NCI-H2081 treated with DMSO at 0.1 percent for 48 hours (cell line): ENCODE results near the gene OR2T6.
"Not testable (repeated sequence)": the region's sequence is repeated elsewhere in the genome, so short reads cannot be mapped to it uniquely, and the experiment has no call there.

ENCODE experiments used
- DNase-seq: peaks from one replicate; lab custom pipeline; 2025; lab: John Stamatoyannopoulos, UW

The OR2T6 gene, protein sequence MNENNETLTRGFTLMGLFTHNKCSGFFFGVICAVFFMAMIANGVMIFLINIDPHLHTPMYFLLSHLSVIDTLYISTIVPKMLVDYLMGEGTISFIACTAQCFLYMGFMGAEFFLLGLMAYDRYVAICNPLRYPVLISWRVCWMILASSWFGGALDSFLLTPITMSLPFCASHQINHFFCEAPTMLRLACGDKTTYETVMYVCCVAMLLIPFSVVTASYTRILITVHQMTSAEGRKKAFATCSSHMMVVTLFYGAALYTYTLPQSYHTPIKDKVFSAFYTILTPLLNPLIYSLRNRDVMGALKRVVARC

GRCh38 chr1:248375446-248375845, at the start of gene OR2T6:
Gene OR2T6, plus strand, starts transcription at chr1:248375746. Its CDS starts 11,863 bp downstream, at chr1:248387609.
- DNase-seq: no peak

DNA sequence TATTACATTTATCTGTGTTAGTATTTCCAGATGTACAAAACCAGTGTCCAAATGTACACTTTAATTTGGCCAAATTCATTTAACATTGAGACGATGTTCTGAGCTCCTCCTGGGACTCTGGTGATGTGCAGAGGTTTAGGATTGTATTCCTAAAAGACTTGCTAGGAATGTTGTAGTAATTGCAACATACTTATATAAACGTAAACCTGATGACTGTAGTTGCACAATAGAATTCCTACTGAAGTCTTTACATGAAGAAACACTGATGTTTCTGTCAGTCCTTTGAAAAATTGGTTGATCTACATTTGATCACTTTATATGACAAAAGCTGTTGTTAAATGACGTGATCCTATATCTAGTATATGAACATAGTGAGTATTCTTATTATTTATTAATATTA, 32.1 kb upstream of the OR2T6 start:
- DNase-seq: no peak

- no peak for DNase-seq
Measured at GRCh38 chr1:248348475-248348874, 27.1 kb upstream of the OR2T6 start, which contains the start of gene OR14C36. Gene OR14C36, plus strand, starts transcription at chr1:248348775. Its CDS starts 0 bp downstream, at chr1:248348775.

DNA sequence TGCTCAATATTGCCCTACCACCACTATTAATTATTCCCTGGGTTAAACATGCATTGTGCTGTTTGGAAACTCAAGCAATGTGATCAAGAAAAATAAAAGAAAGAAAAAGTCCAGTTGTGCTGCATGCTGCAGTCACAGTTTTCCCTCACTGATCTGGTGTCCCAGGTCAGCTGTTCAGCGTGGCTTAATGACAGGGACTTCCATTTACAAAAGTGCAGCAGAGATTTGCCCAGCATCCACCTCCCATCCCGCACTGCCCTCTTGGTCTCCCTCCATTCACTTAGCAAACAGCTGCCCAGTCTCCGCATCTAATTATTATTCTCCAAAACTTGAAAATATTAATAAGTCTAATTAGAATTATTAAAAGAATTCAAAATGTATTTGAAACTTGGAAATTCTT, 16.1 kb upstream of the OR2T6 start:
- DNase-seq: no peak

DNA sequence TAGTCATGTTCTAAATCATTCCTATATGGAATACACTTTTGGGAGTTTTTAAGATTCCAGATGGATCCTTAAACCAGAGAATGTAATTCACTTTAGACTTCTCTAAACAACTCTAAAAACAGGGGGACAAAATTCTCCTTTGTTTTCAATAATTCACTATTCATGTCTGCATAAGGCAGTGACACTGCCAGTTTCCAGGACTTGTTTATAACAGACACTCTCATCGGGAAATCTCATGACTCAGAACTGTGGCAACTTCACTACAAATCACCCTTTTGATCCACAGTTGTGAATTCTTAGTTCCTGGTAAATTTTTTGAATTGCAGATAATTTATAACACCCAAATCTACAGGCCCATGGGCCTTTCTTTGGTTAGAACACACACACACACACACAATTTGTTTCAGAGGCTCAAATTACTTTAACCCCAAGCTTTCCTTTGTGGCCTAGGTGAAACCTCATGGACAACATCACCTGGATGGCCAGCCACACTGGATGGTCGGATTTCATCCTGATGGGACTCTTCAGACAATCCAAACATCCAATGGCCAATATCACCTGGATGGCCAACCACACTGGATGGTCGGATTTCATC, 14.3 kb upstream of the OR2T6 start, which contains the start of gene OR2T4:
Gene OR2T4 (plus strand): TSS at position 545 of the 595 bp plus-strand sequence. CDS start 0 bp downstream, at position 545.
- no peak for DNase-seq

- no peak for DNase-seq
Measured at GRCh38 chr1:248366609-248367008, 8.9 kb upstream of the OR2T6 start.

- DNase-seq: no peak
Measured at GRCh38 chr1:248372394-248372793, 3.2 kb upstream of the OR2T6 start.

- no peak for DNase-seq
Measured at GRCh38 chr1:248373761-248374160, 1.8 kb upstream of the OR2T6 start.

DNA sequence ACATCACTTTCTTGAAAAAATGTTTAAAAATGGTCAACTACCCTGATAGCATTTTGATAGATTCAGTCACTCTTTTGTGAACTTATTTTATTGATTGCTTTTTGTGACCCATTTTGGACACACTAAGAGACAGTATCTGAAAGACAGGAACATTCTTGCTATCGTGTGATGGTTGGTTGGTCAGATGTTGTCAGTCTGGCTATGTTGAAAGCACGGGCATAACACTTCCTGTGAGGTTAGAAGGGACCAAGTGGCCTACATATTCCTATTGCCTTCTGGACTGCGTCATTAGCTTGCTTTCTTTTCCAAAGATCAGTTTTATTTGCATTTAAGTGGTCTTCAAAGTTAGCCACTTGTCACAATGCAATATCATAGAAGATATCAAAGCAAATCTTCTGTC, 1.4 kb downstream of the OR2T6 start:
- no peak for DNase-seq

DNA sequence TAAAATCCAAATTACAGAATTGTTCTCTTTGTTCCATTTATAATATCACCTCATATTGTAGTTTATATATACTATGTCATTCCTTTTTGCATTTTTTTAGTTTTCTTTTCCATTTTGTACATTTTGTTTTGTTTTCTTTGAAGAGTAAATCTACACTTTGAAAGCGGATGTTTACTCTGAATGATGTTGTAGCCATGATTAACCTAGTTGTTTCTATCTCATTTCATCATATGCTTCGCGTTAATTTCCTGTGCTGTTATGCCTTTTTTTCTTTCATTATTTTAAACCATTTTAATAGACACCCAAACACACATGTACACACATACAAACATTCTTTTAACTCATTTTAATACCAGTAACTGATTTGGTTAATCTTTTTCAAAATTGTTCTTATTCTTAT, 5.3 kb downstream of the OR2T6 start:
- no peak for DNase-seq

GRCh38 chr1:248388426-248388825, 12.9 kb downstream of the OR2T6 start:
- no peak for DNase-seq

- DNase-seq: no peak
Measured at GRCh38 chr1:248393050-248393449, 17.5 kb downstream of the OR2T6 start.

DNA sequence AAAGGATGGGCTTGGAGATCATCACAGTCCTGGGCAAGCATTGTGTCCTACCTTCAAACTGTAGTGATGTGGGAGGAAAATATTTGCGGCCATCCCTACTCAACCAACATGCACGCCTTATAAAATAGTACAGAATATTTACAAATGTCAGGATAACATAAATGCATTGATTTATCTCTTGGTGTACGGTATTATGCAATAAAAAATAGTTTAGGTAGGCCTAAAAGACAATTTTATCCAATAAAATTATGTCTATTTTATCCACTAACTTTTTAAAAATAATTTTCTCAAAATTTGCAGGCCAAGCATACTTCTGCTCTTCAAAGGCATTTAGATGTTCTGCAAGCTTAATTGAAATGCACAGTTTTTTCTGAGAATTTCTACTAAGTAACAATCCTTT, 27.2 kb downstream of the OR2T6 start, which contains the start of gene OR2T1:
Gene OR2T1 (plus strand): TSS at position 301 of the 400 bp plus-strand sequence. CDS start 3,100 bp downstream, outside the sequence.
- no peak for DNase-seq

GRCh38 chr1:248404024-248404423, 28.5 kb downstream of the OR2T6 start:
- DNase-seq: no peak

DNA sequence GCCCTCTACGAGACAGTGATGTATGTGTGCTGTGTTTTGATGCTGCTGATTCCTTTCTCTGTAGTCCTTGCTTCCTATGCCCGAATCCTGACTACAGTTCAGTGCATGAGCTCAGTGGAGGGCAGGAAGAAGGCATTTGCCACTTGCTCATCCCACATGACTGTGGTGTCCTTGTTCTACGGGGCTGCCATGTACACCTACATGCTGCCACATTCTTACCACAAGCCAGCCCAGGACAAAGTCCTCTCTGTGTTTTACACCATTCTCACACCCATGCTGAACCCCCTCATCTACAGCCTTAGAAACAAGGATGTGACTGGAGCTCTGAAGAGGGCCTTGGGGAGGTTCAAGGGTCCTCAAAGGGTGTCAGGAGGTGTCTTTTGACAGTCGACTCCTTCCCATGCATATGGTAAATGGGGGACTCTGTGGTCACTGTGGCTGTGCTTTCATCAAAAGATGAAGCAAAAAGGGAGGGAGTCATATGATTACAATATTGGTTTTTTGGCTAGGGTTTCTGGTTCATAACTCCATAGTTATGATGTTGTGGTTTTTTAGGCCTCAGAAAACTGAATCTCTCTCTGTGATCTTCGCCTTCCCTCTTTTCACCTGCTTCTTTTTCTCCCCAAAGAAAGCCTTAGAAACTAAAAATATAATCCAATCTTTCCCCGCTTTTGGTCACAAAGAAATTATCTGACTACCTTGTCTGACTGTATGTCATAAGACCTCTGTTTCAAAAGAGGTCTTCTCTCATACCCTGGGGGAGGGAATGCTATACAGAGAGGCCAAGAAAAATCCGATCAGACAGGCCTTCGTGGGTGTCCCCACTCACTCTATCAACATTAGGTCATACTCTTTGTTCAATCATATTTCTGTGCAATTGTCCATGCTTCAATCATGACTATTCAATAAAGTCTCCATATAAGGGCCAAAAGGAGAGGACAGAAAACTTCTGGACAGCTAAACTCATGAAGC, 31.5 kb downstream of the OR2T6 start:
- DNase-seq: no peak

DNA sequence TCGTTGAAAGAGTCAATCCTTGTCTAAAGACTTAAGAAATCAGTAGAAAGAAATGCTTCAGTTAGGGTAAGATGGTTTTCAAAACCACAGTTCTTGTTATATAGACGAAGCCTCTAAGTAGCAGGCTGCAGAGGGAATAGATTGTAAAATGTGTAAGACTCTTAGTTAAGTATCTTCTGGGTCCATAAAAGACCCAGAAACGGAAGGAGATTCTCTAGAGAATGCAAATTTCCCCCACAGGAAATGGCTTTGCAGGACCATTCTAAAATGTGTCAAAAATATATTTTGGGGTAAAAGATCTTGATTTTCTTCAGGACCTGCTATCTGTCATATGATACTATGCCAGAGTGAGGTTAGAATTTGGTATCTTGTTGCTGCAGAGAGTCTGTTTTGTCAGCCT, 40.7 kb downstream of the OR2T6 start:
- no peak for DNase-seq

DNA sequence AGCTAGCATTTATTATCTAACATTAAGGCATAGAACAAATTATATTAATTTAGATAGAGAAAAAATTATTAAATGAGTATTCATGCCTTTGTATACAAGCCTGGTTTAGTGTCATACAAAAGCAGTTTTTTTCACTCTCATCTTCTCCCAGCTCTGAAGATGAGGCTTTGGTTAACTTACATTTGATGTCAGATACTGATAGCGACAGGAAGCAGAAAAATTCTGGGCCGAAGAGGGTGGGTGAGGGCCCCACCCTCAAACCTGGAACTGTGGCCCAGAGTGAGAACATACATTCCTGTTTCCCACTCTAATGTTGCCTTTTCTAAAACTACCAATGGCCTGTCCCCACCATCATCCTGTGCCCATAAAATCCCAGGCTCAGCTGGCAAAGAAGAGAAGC, 42.3 kb downstream of the OR2T6 start:
- no peak for DNase-seq

- no peak for DNase-seq
Measured at GRCh38 chr1:248421384-248421783, 45.8 kb downstream of the OR2T6 start.

GRCh38 chr1:248427526-248428191, 52.1 kb downstream of the OR2T6 start:
- DNase-seq: not testable (repeated sequence)

GRCh38 chr1:248428192-248428533, 52.6 kb downstream of the OR2T6 start:
- DNase-seq: not testable (repeated sequence)

DNA sequence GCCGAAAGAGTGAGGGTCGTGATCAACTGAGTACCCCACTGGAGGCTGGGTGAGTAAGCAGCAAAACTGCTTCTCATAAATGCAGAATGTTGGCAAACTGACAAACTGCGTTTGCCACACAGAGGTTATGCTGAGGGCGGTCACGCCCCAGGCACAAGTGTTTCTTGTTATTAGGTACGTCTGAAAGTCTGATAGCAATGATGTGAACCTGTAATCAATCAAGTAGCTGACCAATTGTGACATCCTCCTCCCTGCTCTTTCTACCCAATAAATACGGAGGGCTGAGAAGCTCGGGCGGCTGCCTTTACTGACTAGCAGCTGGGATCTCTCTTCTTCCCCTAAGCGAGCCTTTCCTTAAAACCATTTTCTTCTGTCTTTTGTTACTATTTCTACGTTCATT, 56.1 kb downstream of the OR2T6 start:
- not testable (repeated sequence) for DNase-seq

DNA sequence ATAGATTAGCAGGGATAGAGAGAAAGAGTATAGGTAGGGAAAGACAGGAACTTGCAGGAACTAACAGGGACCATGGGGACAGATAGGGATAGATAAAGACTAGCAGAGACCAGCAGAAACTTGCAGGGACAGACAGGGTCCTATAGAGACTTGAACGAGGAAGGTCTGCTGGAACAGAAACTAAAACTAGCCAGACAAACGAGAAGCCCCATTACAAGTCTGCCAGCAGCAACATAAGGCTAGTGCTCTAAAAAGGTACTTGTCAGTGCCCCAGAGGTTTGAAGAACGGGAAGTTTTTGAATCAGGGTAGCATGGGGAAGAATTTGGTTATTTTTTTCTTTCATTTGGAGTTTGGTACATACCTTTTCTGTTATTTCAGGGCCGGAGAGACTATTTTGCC, 56.7 kb downstream of the OR2T6 start:
- not testable (repeated sequence) for DNase-seq
